Measurements from ENCODE around the gene RASGRP3.

The RASGRP3 gene

GRCh38 chr2:33526921-33527320 lies 50.5 kb downstream of the RASGRP3 start:
- no peak for DNase-seq

GRCh38 chr2:33528441-33528950 lies 52.0 kb downstream of the RASGRP3 start:
- DNase-seq, result no peak

- no peak for DNase-seq
Observed at GRCh38 chr2:33529771-33530481, 53.5 kb downstream of the RASGRP3 start.

GRCh38 chr2:33530690-33531548 lies 54.5 kb downstream of the RASGRP3 start:
- no peak for DNase-seq

- DNase-seq, result no peak
Observed at GRCh38 chr2:33531549-33532059, 55.2 kb downstream of the RASGRP3 start.

- no peak for DNase-seq
Observed at GRCh38 chr2:33532146-33532545, 55.7 kb downstream of the RASGRP3 start.

GRCh38 chr2:33532966-33533365 lies 56.5 kb downstream of the RASGRP3 start:
- DNase-seq, result no peak

GRCh38 chr2:33535421-33535820 lies 59.0 kb downstream of the RASGRP3 start:
- DNase-seq, result no peak

GRCh38 chr2:33541243-33541642 lies 64.8 kb downstream of the RASGRP3 start:
- no peak for DNase-seq

- DNase-seq, result no peak
Observed at GRCh38 chr2:33550206-33550605, 73.8 kb downstream of the RASGRP3 start.

GRCh38 chr2:33552758-33553461 lies 76.5 kb downstream of the RASGRP3 start:
- DNase-seq, result no peak

GRCh38 chr2:33555681-33556080 lies 79.2 kb downstream of the RASGRP3 start:
- DNase-seq, result no peak

GRCh38 chr2:33559328-33559727 lies 82.9 kb downstream of the RASGRP3 start:
- no peak for DNase-seq

GRCh38 chr2:33560017-33560416 lies 83.6 kb downstream of the RASGRP3 start:
- DNase-seq, result no peak

GRCh38 chr2:33561872-33562271 lies 85.4 kb downstream of the RASGRP3 start:
- DNase-seq, result no peak

- DNase-seq, result no peak
Observed at GRCh38 chr2:33570681-33571080, 94.2 kb downstream of the RASGRP3 start.

GRCh38 chr2:33573657-33574056 lies 97.2 kb downstream of the RASGRP3 start:
- DNase-seq, result no peak

- DNase-seq, result no peak
Observed at GRCh38 chr2:33577084-33577483, 100.6 kb downstream of the RASGRP3 start.

GRCh38 chr2:33577668-33578067 lies 101.2 kb downstream of the RASGRP3 start:
- DNase-seq, result no peak

- DNase-seq, result no peak
Observed at GRCh38 chr2:33579227-33579626, 102.8 kb downstream of the RASGRP3 start.

- DNase-seq, result no peak
Observed at GRCh38 chr2:33581872-33582271, 105.4 kb downstream of the RASGRP3 start.

- DNase-seq, result peak; percentile 49
Observed at GRCh38 chr2:33583194-33583938, 106.9 kb downstream of the RASGRP3 start.
